Fibroblast of mammary gland (primary cell): ENCODE data around the gene MTUS2.

ENCODE experiments used
- DNase-seq: peaks from one replicate; pipeline ENCODE4 v3.0.0-alpha.2; 2010; ENCODE audit warnings: low read depth
- H3K4me3 ChIP-seq: 2 replicates; pipeline ENCODE4 v1.5.1; 2011; ENCODE audit warnings: low read depth, mild to moderate bottlenecking, low read length, moderate library complexity; ENCODE audit not compliant: control insufficient read depth
- CTCF ChIP-seq: conservative IDR thresholded peaks from 2 replicates; pipeline ENCODE4 v1.5.1; 2011; ENCODE audit warnings: low read depth, low read length, inconsistent platforms; ENCODE audit not compliant: control insufficient read depth, insufficient read depth

The MTUS2 gene

GRCh38 chr13:29005035-29005762, 185.1 kb downstream of the MTUS2 start:
- no peak for DNase-seq
- TF ChIP-seq CTCF = no peak

GRCh38 chr13:29005763-29006120, 185.6 kb downstream of the MTUS2 start:
- TF ChIP-seq CTCF = no peak
- DNase-seq = no peak

More at GRCh38 chr13:29005035-29005762, 185.1 kb downstream of the MTUS2 start:
- H3K4me3 ChIP-seq = no peak overlapping the region

GRCh38 chr13:29006359-29006850, 186.3 kb downstream of the MTUS2 start:
- no peak overlapping the region for H3K4me3 ChIP-seq
- TF ChIP-seq CTCF = no peak
- DNase-seq = no peak

More at GRCh38 chr13:29005763-29006120, 185.6 kb downstream of the MTUS2 start:
- H3K4me3 ChIP-seq = no peak overlapping the region

GRCh38 chr13:29008296-29008695, 188.2 kb downstream of the MTUS2 start:
- DNase-seq = no peak
- TF ChIP-seq CTCF = no peak

GRCh38 chr13:29020314-29020713, 200.2 kb downstream of the MTUS2 start:
- DNase-seq = no peak
- H3K4me3 ChIP-seq = no peak overlapping the region
- TF ChIP-seq CTCF = no peak

More at GRCh38 chr13:29008296-29008695, 188.2 kb downstream of the MTUS2 start:
- H3K4me3 ChIP-seq = no peak overlapping the region

GRCh38 chr13:29021311-29021710, 201.2 kb downstream of the MTUS2 start:
- no peak for TF ChIP-seq CTCF
- no peak overlapping the region for H3K4me3 ChIP-seq
- DNase-seq = no peak
